ENCODE measurements around the gene GALNT18. TPM values are rescaled to one million over a fixed set of nuclear protein-coding genes. Genes with fewer than 3 reads are reported as not detected.
A peak's percentile ranks its signal among the peaks of the same experiment; 100 is the strongest.

GALNT18 gene
- total RNA-seq, 2 donors from 2014 or later, result 7.3 to 10.9 TPM

GRCh38 chr11:11587122-11587521 lies 34.7 kb downstream of the GALNT18 start:
- H3K36me3 Mint-ChIP-seq (ENCODE audit: low read depth), result no peaks in the 10 kb centered on the region
- ATAC-seq (replicated peaks), result no peak
- H3K27me3 Mint-ChIP-seq, result peaks cover 3% of the 10 kb centered on the region
- H3K9me3 Mint-ChIP-seq, result no peaks in the 10 kb centered on the region
- no peaks in the 10 kb centered on the region for H3K4me1 Mint-ChIP-seq
- H3K4me3 Mint-ChIP-seq, result no peak overlapping the region
- no peak overlapping the region for H3K27ac Mint-ChIP-seq

GRCh38 chr11:11586465-11586864 lies 35.3 kb downstream of the GALNT18 start:
- H3K9me3 Mint-ChIP-seq, result no peaks in the 10 kb centered on the region
- no peak for ATAC-seq (replicated peaks)
- H3K4me1 Mint-ChIP-seq, result no peaks in the 10 kb centered on the region
- H3K27me3 Mint-ChIP-seq, result peaks cover 9% of the 10 kb centered on the region
- no peaks in the 10 kb centered on the region for H3K36me3 Mint-ChIP-seq (ENCODE audit: low read depth)
- H3K4me3 Mint-ChIP-seq, result no peak overlapping the region
- no peak overlapping the region for H3K27ac Mint-ChIP-seq

- H3K9me3 Mint-ChIP-seq, result no peaks in the 10 kb centered on the region
- ATAC-seq (replicated peaks), result no peak
- H3K4me3 Mint-ChIP-seq, result no peak overlapping the region
- no peaks in the 10 kb centered on the region for H3K4me1 Mint-ChIP-seq
- no peak overlapping the region for H3K27ac Mint-ChIP-seq
- peaks cover 9% of the 10 kb centered on the region for H3K27me3 Mint-ChIP-seq
- no peaks in the 10 kb centered on the region for H3K36me3 Mint-ChIP-seq (ENCODE audit: low read depth)
Observed at GRCh38 chr11:11584937-11585336, 36.9 kb downstream of the GALNT18 start.

- no peak for ATAC-seq (replicated peaks)
- Mint-ChIP-seq H3K27me3 (peaks cover 9% of the 10 kb centered on the region), H3K9me3 (no peaks in the 10 kb centered on the region), H3K4me1 (no peaks in the 10 kb centered on the region), H3K4me3 (no peak overlapping the region), H3K36me3 (ENCODE audit: low read depth) (no peaks in the 10 kb centered on the region), H3K27ac (no peak overlapping the region)
Observed at GRCh38 chr11:11584530-11584810, 37.3 kb downstream of the GALNT18 start.

- Mint-ChIP-seq H3K27ac (no peak overlapping the region), H3K36me3 (ENCODE audit: low read depth) (no peaks in the 10 kb centered on the region), H3K4me3 (no peak overlapping the region), H3K27me3 (peaks cover 9% of the 10 kb centered on the region), H3K9me3 (no peaks in the 10 kb centered on the region), H3K4me1 (no peaks in the 10 kb centered on the region)
- no peak for ATAC-seq (replicated peaks)
Observed at GRCh38 chr11:11583801-11584529, 37.8 kb downstream of the GALNT18 start.

- Mint-ChIP-seq H3K36me3 (ENCODE audit: low read depth) (no peaks in the 10 kb centered on the region), H3K9me3 (no peaks in the 10 kb centered on the region), H3K27me3 (peaks cover 15% of the 10 kb centered on the region), H3K4me3 (no peak overlapping the region), H3K27ac (no peak overlapping the region), H3K4me1 (no peaks in the 10 kb centered on the region)
- ATAC-seq (replicated peaks), result no peak
Observed at GRCh38 chr11:11582011-11582701, 39.6 kb downstream of the GALNT18 start.

- Mint-ChIP-seq H3K27me3 (peaks cover 12% of the 10 kb centered on the region), H3K4me3 (no peak overlapping the region), H3K36me3 (ENCODE audit: low read depth) (no peaks in the 10 kb centered on the region), H3K4me1 (no peaks in the 10 kb centered on the region), H3K9me3 (no peaks in the 10 kb centered on the region), H3K27ac (no peak overlapping the region)
- no peak for ATAC-seq (replicated peaks)
Observed at GRCh38 chr11:11581481-11581880, 40.3 kb downstream of the GALNT18 start.

- Mint-ChIP-seq H3K27ac (no peak overlapping the region), H3K36me3 (ENCODE audit: low read depth) (no peaks in the 10 kb centered on the region), H3K9me3 (no peaks in the 10 kb centered on the region), H3K4me1 (no peaks in the 10 kb centered on the region), H3K27me3 (peaks cover 12% of the 10 kb centered on the region), H3K4me3 (no peak overlapping the region)
- ATAC-seq (replicated peaks), result no peak
Observed at GRCh38 chr11:11580841-11581411, 40.9 kb downstream of the GALNT18 start.

- Mint-ChIP-seq H3K4me3 (no peak overlapping the region), H3K27me3 (peaks cover 16% of the 10 kb centered on the region), H3K36me3 (ENCODE audit: low read depth) (no peaks in the 10 kb centered on the region), H3K27ac (no peak overlapping the region), H3K4me1 (no peaks in the 10 kb centered on the region), H3K9me3 (no peaks in the 10 kb centered on the region)
- no peak for ATAC-seq (replicated peaks)
Observed at GRCh38 chr11:11580012-11580411, 41.8 kb downstream of the GALNT18 start.

- ATAC-seq (replicated peaks), result no peak
- H3K27ac Mint-ChIP-seq, result no peak overlapping the region
- H3K27me3 Mint-ChIP-seq, result peaks cover 16% of the 10 kb centered on the region
- no peaks in the 10 kb centered on the region for H3K36me3 Mint-ChIP-seq (ENCODE audit: low read depth)
- H3K9me3 Mint-ChIP-seq, result no peaks in the 10 kb centered on the region
- no peak overlapping the region for H3K4me3 Mint-ChIP-seq
- H3K4me1 Mint-ChIP-seq, result no peaks in the 10 kb centered on the region
Observed at GRCh38 chr11:11579012-11579988, 42.5 kb downstream of the GALNT18 start.

- Mint-ChIP-seq H3K36me3 (ENCODE audit: low read depth) (no peaks in the 10 kb centered on the region), H3K9me3 (no peaks in the 10 kb centered on the region), H3K27me3 (peaks cover 16% of the 10 kb centered on the region), H3K4me3 (no peak overlapping the region), H3K27ac (no peak overlapping the region), H3K4me1 (no peaks in the 10 kb centered on the region)
- ATAC-seq (replicated peaks), result no peak
Observed at GRCh38 chr11:11577932-11578911, 43.6 kb downstream of the GALNT18 start.

- Mint-ChIP-seq H3K27ac (no peak overlapping the region), H3K4me3 (no peak overlapping the region), H3K4me1 (no peaks in the 10 kb centered on the region), H3K9me3 (no peaks in the 10 kb centered on the region), H3K27me3 (peaks cover 16% of the 10 kb centered on the region), H3K36me3 (ENCODE audit: low read depth) (no peaks in the 10 kb centered on the region)
- ATAC-seq (replicated peaks), result peak; percentile 31
Observed at GRCh38 chr11:11577251-11577855, 44.5 kb downstream of the GALNT18 start.
